Hepatocyte (in vitro differentiated cells): ENCODE data around the gene FFAR4. TPM values are rescaled to one million over a fixed set of nuclear protein-coding genes. Genes with fewer than 3 reads are reported as not detected.

Experiments
- DNase-seq: peaks from one replicate; pipeline ENCODE4 v3.0.0-alpha.2; 2016; ENCODE audit warnings: low spot score
- H2AFZ ChIP-seq: fragments of 200-600 bp; sonication (generic); 2 replicates; pipeline ENCODE4 v1.6.0; 2016; ENCODE audit warnings: antibody characterized with exemption, mild to moderate bottlenecking
- H3K27ac ChIP-seq: fragments of 200-600 bp; sonication (generic); 2 replicates; pipeline ENCODE4 v1.5.1; 2016; ENCODE audit warnings: mild to moderate bottlenecking
- H3K27me3 ChIP-seq: fragments of 200-600 bp; sonication (generic); 2 replicates; pipeline ENCODE4 v1.6.1; 2016
- H3K36me3 ChIP-seq: fragments of 200-600 bp; sonication (generic); replicated peaks from 2 replicates; pipeline ENCODE4 v1.5.1; 2016; ENCODE audit warnings: low read depth; ENCODE audit not compliant: insufficient read depth
- H3K4me1 ChIP-seq: fragments of 200-600 bp; sonication (generic); 2 replicates; pipeline ENCODE4 v1.5.1; 2016; ENCODE audit warnings: mild to moderate bottlenecking, moderate library complexity; ENCODE audit not compliant: insufficient read depth
- H3K4me2 ChIP-seq: fragments of 200-600 bp; sonication (generic); 2 replicates; pipeline ENCODE4 v1.6.0; 2016
- H3K4me3 ChIP-seq: fragments of 200-600 bp; sonication (generic); 2 replicates; pipeline ENCODE4 v1.5.1; 2016; ENCODE audit warnings: mild to moderate bottlenecking
- H3K79me2 ChIP-seq: fragments of 200-600 bp; sonication (generic); 2 replicates; pipeline ENCODE4 v1.6.0; 2017; ENCODE audit warnings: mild to moderate bottlenecking
- H3K9me2 ChIP-seq: fragments of 200-600 bp; sonication (generic); replicated peaks from 2 replicates; pipeline ENCODE4 v1.6.0; 2017; ENCODE audit warnings: mild to moderate bottlenecking; ENCODE audit not compliant: insufficient read depth
- H3K9me3 ChIP-seq: fragments of 200-600 bp; sonication (generic); 2 replicates; pipeline ENCODE4 v1.5.1; 2016; ENCODE audit warnings: low read depth, mild to moderate bottlenecking
- H4K20me1 ChIP-seq: fragments of 200-600 bp; sonication (generic); 2 replicates; pipeline ENCODE4 v1.6.0; 2016; ENCODE audit warnings: mild to moderate bottlenecking; ENCODE audit not compliant: insufficient read depth, poor library complexity, severe bottlenecking
- CTCF ChIP-seq: fragments of 200-600 bp; sonication (generic); IDR thresholded peaks from 2 replicates; pipeline ENCODE4 v1.5.1; 2016; ENCODE audit warnings: antibody characterized with exemption, mild to moderate bottlenecking; ENCODE audit not compliant: poor library complexity
- EZH2 ChIP-seq: fragments of 200-600 bp; sonication (generic); IDR thresholded peaks from 2 replicates; pipeline ENCODE4 v1.6.1; 2016; ENCODE audit warnings: antibody characterized with exemption, mild to moderate bottlenecking, borderline replicate concordance
- EZH2phosphoT487 ChIP-seq: fragments of 200-600 bp; sonication (generic); IDR thresholded peaks from one replicate; pipeline ENCODE4 v1.6.1; 2018; ENCODE audit warnings: antibody characterized with exemption, mild to moderate bottlenecking, low read depth, moderate library complexity; ENCODE audit not compliant: unreplicated experiment, severe bottlenecking
- WGBS: methylation state at CpG from one replicate; pipeline ENCODE4 v1.1.6; 2016; ENCODE audit warnings: low lambda C conversion rate; ENCODE audit errors: missing lambda C conversion rate; 5-methylcytosine and 5-hydroxymethylcytosine counted together
- polyA plus RNA-seq: library from polyadenylated mRNA; unstranded; fragments of >200 nt; fragmentation: Nextera tagmentation; extraction: Ambion mirVana; gene quantifications from 2 replicates; pipeline ENCODE4 v1.2.1, GENCODE V29; 2016
- total RNA-seq: library from RNA; depleted of rRNA; stranded (reverse); fragments of >200 nt; gene quantifications from 2 replicates; pipeline ENCODE4 v1.2.3, GENCODE V29; 2014

Gene FFAR4
- total and polyA plus RNA-seq, 2 experiments from 2014 or later: 0.53 TPM; not detected in 1

GRCh38 chr10:93620925-93621324, 54.5 kb downstream of the FFAR4 start:
- no peaks in the 10 kb centered on the region for H3K9me2 ChIP-seq
- no peaks in the 10 kb centered on the region for H3K36me3 ChIP-seq
- no peaks in the 10 kb centered on the region for H3K79me2 ChIP-seq
- DNase-seq: no peak
- H3K4me2 ChIP-seq: no peak overlapping the region
- WGBS: 82% methylated on average over 7 of the region's 7 CpGs
- H3K9me3 ChIP-seq: no peaks in the 10 kb centered on the region
- H3K27me3 ChIP-seq: no peaks in the 10 kb centered on the region
- H4K20me1 ChIP-seq: no peaks in the 10 kb centered on the region
- TF ChIP-seq EZH2phosphoT487: no peak
- no peak for TF ChIP-seq CTCF
- no peak for TF ChIP-seq EZH2
- no peaks in the 10 kb centered on the region for H3K4me1 ChIP-seq
- no peak overlapping the region for H3K4me3 ChIP-seq
- H2AFZ ChIP-seq: no peak overlapping the region
- no peak overlapping the region for H3K27ac ChIP-seq

- no peaks in the 10 kb centered on the region for H4K20me1 ChIP-seq
- 88% methylated on average over 1 of the region's 1 CpG for WGBS
- TF ChIP-seq EZH2phosphoT487 (no peak), EZH2 (no peak), CTCF (no peak)
- H3K9me2 ChIP-seq: no peaks in the 10 kb centered on the region
- H3K27me3 ChIP-seq: no peaks in the 10 kb centered on the region
- H3K4me1 ChIP-seq: no peaks in the 10 kb centered on the region
- H3K4me2 ChIP-seq: no peak overlapping the region
- no peaks in the 10 kb centered on the region for H3K9me3 ChIP-seq
- H2AFZ ChIP-seq: no peak overlapping the region
- no peak overlapping the region for H3K4me3 ChIP-seq
- no peaks in the 10 kb centered on the region for H3K79me2 ChIP-seq
- DNase-seq: no peak
- no peaks in the 10 kb centered on the region for H3K36me3 ChIP-seq
- no peak overlapping the region for H3K27ac ChIP-seq
Observed at GRCh38 chr10:93622942-93623341, 56.5 kb downstream of the FFAR4 start.

GRCh38 chr10:93628858-93629257, 62.4 kb downstream of the FFAR4 start:
- 86% methylated on average over 4 of the region's 4 CpGs for WGBS

More at GRCh38 chr10:93628858-93629257, 62.4 kb downstream of the FFAR4 start:
- no peaks in the 10 kb centered on the region for H3K9me3 ChIP-seq
- H4K20me1 ChIP-seq: no peaks in the 10 kb centered on the region
- no peaks in the 10 kb centered on the region for H3K79me2 ChIP-seq
- no peak for TF ChIP-seq EZH2
- TF ChIP-seq CTCF: no peak
- no peak for TF ChIP-seq EZH2phosphoT487
- H3K4me2 ChIP-seq: no peak overlapping the region
- no peaks in the 10 kb centered on the region for H3K36me3 ChIP-seq
- H3K9me2 ChIP-seq: no peaks in the 10 kb centered on the region
- no peak overlapping the region for H3K4me3 ChIP-seq
- H3K27ac ChIP-seq: no peak overlapping the region
- DNase-seq: no peak
- H3K27me3 ChIP-seq: no peaks in the 10 kb centered on the region
- no peaks in the 10 kb centered on the region for H3K4me1 ChIP-seq
- no peak overlapping the region for H2AFZ ChIP-seq
